GM18519 (cell line): Measurements from ENCODE around the gene TMEM19.

ENCODE experiments used
- ATAC-seq: cut with Tn5 transposase; IDR thresholded peaks from one replicate; pipeline ENCODE4 v1.9.1; 2021; ENCODE audit warnings: mild to moderate bottlenecking, moderate library complexity; ENCODE audit not compliant: unreplicated experiment, low FRiP score

The TMEM19 gene

DNA sequence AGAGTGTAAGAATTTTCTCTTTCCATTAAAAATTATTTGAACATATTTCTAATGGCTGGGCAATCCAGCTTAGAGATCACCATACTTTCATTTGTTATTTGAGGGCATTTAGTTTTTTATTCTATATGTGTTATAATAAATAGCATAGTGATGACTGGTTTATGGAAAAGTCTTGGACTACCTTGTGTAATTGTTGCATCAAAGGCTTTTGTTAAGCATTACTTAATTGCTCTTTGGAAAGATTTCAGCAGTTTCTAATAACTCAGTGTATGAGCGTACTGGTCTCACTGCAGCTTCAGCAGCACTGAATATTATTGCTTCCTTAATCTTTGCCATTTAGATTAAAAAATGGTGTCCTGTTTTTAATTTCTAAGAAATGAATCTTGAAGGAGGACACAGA is 22.8 kb downstream of the TMEM19 start:
- no peak for ATAC-seq

DNA sequence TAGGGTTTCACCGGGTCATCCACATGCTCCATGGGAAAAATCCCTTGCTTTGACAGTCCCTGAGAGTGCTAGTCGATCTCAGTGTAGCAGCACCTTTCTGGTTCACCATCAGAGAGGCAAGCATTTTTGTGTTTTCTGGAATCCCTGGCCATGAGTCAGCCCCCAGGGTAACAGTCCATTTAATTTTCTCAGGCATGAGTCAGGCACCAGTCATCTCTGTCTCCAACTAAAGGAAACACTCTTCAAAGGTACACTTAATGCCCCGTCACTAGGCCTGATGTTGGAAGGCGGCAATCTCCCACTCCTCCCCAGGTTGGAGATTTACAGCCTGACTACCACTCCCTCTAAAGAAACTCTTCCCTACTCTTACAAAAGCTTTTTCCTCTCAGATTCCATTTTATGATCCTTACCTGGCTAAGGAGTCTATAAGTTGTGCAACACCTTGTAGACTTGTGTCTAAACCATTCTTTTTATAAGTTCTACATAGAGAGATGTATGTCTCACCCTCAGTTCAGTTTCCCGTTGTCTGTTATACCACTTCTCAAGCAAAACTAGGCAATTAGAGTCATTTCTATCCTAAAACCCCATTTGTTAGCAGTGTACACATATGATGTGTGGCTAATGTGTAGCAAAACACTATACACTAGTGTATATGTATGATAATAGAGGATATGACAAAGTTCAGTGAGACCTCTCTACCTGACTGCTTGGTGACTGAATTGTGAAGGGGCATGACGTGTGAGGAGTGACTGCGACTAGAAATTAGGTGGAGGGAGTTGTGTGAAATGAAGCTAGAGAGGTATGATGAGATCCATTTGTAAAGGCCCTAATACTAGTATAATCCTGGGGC is 24.6 kb downstream of the TMEM19 start:
- ATAC-seq = no peak

DNA sequence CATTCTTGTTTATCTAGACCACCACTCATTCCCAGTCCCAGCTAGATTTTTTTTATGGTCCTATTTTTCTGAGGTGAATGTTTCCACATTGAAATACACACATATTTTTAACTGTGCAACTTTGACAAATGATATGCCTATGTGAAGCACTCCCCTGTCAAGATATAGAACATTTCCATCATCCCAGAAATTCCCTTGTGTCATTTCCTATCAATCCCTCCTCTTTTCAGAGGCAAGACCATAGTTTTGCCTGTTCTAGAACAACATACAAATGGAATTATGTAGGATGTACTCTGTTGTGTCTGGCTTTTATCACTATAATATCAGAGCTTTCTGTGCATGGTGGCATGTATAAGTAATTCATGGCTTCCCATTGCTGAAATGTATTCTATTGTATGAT is 32.7 kb downstream of the TMEM19 start:
- ATAC-seq = no peak

DNA sequence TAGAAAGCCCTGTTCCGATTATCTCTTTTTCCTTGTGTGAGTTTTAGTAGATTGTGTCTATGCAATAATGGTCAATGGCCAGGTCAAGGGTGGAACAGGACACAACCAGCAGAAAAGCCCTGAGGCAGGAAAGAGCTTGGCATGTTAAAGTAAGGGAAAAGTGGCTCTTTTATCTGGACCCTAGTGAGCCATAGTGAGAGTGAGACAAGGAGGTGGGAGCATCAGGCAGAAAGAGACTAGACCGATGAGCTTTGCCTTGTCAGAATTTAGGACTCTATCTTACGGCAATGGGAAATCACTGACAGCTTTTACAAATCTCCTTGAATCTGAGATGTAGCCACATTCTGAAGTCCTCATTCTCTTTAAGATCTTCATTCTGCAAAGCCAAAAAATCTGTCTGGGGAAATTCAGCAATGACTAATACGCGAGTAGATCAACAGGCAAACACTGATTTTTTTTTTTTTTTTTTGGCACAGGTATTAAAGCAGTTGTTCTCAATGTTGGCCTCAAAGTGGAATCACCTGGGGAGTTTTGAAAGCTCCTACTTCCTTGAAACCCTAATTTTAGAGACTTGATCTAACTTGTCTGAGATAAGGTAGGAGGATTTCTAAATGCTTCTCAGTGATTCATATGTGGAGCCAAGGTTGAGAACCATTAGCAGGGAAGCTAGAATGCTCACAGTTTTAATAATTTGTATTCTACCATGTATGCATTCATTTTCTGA is 33.9 kb downstream of the TMEM19 start:
- no peak for ATAC-seq

DNA sequence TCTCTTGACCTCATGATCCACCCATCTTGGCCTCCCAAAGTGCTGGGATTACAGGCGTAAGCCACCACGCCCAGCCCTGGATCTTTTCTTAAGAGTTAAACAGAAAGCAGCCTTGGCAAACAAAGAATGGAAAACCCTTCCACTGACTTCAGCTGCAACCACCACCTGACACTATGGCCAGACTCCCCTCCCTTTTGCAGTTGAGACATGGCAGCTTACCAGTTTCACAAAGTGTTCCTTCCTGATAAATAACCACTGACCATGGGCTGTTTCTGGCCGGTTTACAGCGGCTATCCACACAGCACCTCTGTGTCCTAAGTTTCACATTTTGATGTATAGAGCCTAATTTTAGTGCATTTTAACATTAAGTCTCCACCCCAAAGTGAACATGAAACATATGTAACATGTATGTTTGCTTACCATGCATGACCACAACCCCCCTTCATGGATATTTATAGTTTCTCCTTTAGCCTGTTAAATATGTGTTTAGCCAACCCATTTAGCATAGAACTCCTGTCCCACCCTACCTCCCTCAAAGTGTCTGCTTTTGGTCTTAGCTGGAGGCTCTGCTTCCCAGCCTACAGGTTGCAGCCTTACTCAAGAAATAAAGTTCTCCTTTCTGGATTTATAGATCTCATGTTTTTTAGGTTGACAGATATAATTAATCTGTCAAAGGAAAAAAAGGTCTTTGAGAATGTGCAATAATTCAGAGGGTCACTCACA is 36.1 kb downstream of the TMEM19 start:
- ATAC-seq = no peak

DNA sequence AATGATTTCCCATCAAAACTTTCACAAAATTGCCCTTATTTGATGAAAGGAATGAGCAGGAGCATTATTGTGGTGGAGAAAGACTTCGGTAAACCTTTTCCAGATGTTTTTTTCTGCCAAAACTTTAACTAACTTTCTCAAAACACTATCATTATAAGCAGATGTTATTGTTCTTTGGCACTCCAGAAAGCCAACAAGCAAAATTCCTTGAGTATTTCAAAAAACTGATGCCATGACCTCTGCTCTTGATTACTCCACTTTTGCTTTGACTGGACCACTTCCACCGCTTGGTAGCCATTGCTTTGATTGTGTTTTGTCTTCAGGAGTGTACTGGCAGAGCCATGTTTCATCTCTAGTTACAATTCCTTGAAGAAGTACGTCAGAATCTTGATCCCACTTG is 39.1 kb downstream of the TMEM19 start:
- no peak for ATAC-seq

DNA sequence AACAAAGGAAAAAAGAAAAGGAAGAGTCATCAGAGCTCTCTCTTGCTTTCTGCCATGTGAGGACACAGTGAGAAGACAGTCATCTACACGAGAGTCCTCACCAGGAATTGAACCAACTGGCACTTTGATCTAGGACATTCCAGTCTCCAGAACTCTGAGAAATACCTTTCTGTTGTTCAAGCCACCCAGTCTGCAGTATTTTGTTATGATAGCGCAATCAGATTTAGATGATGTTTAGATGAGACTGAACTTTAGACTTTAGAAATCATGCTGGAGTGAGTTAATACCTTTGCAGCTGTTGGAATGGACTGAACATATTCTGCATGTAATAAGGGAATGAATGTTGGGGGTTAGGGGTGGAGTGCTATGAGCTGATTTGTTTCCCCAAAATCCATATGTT is 40.7 kb downstream of the TMEM19 start:
- no peak for ATAC-seq

DNA sequence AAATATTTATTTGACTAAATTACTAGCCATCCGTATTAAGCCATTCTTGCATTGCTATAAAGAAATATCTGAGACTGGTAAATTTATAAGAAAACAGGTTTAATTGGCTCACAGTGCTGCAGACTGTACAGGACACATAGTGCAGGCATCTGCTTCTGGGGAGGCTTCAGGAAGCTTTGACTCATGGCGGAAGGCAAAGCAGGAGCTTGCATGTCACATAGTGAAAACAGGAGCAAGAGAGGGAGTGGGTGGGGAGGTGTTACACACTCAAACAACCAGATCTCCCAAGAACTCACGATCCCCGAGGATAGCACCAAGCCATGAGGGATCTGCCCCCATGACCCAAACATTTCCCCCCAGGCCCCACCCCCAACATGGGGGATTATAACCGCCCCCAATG is 42.1 kb downstream of the TMEM19 start:
- no peak for ATAC-seq

DNA sequence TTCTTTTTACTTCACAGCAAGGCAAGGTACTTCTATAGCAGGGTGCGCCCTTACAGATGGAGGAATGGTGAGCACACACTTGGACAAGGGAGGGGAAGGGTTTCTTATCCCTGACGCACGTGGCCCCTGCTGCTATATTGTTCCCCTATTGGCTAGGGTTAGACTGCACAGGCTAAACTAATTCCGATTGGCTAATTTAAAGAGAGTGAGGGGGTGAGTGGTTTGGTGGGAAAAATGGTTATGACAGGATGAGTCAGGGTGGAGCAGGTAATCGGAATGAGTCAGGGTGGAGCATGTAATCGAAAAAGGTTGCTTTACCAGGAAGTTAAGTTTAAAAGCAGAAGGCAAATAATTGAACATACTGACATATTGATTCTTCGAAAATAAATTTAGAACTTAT is 45.1 kb downstream of the TMEM19 start:
- ATAC-seq = no peak

DNA sequence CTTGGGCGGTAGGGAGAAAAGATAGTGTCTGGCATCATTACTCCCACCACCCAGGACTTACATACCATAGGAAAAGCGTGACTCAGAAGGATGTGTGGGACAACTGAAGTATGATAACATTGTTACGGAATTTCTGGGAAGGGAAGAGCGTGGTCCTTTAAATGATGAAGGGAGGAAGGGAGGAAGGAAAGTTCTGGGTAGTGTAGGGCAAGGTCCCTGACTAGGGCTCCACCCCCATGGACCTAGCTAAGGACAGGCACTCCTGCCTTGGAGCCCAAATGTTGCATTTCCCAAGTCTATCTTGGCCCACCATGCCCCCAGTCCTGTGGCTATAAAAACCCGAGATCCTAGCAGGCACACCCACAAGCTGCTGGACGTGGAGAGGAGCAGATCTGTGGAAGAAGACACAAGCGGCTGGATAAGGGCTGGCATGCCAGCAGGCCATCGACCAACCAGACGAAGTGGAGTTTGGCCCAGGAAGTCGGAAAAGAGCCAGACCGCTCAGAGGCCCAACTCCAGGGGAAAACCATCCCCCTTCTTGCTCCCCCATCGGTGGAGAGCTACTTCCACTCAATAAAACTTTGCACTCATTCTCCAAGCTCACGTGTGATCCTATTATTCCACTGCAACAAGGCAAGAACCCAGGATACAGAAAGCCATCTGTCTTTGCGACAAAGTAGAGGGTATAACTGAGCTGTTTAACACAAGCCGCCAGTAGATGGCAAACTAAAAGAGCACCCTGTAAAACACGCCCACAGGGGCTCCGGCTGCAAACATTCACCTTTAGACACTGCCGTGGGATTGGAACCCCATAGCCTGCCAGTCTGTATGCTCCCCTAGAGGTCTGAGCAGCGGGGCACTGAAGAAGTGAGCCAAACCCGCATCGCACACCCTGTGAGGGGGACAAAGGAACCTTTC is 45.8 kb downstream of the TMEM19 start:
- ATAC-seq = peak; percentile 65

DNA sequence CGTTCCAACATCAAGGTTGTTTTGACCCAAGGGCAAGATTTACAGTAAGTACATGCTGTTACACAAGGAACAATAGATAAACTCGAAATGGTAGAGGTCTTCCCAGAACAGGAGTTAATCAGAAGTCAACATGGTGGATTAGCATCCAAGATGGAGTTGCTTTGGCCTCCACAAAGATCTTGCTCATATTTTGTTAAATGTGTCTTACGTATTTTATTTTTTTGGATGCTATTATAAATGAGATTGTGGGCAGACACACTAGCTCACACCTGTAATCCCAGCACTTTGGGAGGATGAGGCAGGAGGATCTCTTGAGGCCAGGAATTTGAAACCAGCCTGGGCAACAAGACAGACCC is 46.5 kb downstream of the TMEM19 start:
- ATAC-seq = no peak

DNA sequence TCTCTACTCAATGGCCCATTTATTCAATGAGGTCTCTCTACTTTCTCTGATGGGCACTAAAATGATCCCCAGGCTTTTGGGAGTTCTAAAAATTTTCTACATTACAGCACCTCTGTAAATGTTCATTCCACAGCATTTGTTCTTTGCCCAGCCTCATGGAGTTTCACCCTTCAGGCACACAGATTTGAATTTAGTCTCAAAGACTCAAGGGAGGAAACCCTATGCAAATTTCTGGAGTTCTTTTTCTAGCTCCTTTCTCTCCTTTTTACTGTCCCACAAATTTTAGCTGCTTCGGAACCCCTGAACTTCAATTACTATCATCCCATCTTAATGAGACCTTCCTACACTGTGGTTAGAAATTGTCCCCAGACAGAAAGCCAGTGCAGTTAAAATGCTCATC is 51.3 kb downstream of the TMEM19 start:
- no peak for ATAC-seq

DNA sequence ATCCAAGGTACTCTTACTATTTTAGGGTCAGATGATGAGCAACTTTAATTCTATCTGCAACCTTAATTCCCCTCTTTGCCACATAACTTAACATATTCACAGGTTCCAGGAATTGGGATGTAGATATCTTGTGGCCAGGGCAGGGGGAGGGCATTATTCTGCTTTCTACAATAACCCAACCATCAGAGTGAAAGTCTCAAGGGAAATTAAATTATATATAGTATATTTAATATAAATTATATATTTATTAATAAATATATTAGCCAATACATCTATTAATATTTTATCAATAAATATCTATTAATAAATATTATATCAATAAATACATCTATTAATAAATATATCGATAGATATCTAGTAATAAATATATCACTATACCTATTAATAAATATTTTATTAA is 57.1 kb downstream of the TMEM19 start:
- ATAC-seq = no peak

DNA sequence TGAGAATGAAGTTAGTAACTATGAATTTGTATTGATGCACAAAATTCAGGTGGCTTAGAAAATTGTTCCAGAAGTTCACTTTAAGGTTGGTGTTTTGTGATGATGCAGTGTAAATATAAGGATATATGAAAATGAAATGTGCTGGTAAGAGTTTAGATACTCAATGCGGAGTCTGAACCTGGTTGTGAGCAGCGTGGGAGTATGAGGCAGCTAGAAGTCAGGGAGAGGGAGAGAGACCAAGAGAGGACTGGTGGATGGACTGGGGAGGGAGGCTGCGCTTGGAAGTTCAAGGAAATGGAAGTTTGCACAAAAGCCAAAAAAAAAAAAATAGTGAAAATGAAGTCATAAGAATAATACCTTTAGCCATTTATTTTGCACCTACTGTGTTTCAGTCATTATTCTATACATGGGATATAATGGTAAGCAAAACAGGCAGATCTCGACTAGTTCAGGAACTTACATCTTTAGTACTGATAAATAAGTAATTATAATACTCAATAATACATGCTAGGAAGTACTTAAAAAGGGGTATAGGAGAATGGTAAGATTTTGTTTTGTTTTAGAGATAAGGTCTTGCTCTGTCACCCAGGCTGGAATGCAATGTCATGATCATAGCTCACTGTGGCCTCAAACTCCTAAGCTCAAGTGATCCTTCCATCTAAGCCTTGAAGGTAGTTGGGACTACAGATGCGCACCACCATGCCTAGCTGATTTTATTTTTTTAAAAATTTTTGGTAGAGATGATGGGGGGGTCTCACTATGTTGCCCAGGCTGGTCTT is 58.8 kb downstream of the TMEM19 start:
- ATAC-seq = no peak

DNA sequence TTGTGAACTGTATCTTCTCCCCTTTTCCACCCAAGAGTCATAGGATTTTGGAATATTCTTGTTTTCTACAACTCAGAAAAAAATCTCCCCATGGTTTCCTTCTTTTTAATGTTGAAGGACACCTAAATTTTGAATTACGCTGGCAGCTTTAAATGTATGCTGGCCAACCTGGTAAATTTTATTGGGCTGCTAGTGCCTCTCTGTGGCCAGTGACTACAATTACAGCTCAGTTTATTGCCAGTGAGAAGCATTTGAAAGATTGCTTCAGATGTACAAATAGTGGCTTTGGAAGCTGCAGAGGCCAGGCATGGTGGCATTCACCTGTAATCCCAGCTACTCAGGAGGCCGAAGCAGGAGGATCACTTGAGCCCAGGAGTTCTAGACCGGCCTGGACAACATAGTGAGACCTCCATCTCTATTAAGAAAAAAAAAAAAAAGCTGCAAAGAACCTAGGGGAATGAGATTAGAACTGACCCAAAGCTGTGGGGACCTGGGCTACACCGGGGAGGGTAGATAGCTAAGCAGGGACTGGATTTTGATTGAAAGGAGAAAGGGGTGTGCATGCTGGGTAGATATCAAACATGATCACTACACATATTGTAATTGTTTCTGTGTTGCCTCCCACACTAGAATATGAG is 61.2 kb downstream of the TMEM19 start:
- peak; percentile 89 for ATAC-seq

DNA sequence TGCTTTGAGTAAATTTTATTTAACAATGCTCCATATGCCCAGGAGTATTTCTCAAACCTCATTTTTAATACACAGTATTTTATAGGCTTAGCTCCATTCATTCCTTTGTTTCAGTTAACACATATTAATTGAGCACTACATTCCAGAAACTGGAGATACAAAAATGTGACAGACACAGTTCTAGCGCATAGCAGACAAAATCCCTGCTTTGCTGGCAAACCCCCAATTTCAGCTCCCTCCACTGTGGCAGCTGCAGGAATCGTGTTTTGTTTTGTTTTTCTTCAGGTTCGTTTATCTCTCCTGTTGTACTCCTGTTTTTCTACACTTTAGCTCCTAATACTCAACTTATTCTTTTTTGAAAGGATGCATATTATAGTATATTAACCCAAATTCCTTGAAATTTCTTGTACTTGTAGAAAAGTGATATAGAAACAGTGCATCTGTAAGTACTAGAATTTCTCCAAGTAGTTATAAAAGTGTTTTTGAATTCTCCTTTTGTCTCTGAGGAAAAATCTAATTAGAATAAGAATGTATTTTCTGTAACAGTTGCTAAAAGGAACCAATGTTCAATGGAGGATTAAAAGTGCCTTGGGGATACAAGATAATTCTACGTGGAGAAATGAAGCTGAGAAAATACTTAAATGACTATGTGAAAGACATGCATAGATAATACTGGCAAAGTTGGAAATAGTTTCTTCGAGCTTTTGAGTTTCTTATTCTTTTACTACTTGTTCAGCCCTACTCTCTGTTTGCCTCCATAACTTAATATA is 62.4 kb downstream of the TMEM19 start:
- no peak for ATAC-seq

DNA sequence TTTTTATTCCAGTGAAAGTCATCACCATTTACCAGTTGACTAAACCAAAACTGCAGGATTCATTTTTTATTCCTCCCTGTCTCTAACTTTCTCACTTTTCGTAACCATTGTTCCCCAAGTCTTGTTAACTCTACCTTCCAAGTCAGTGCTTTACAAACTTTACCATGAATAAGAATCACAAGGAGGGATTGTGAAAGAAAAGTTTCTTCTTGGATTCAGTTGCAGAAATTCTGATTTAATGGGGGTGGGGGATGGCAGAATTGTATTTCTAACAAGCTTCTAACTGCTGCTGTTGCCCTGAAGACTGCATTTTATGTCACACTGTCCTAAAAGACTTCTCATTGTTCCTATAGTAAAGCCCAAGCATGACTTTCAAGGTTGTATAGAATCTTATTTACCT is 63.8 kb downstream of the TMEM19 start:
- no peak for ATAC-seq

DNA sequence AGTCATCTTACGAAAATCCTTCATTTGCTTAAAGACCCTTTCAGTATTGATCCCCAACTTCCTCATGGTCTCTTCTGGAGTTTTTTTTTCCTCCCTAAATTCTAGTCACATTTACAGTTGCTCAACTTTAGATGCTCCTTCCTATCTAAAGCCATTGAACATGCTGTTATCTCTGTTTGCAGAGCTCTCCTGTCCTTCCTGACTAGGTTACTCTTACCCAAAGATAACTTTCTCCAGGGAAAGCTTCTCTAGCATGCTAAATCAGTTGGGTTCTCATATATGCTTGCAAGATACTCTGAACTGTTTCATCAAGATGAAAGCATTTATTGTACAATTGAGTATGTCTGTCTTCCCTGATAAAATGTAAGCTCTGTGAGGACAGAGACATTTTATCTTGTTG is 67.0 kb downstream of the TMEM19 start:
- ATAC-seq = no peak
